A172 (cell line): ENCODE measurements around the gene FRY. TPM values are rescaled to one million over a fixed set of nuclear protein-coding genes. Genes with fewer than 3 reads are reported as not detected.
"Not testable (repeated sequence)": the region's sequence is repeated elsewhere in the genome, so short reads cannot be mapped to it uniquely, and the experiment has no call there.

ENCODE experiments used
- DNase-seq: peaks from one replicate; pipeline ENCODE4 v3.0.0-alpha.2; 2015; ENCODE audit warnings: low spot score
- total RNA-seq: library from RNA; depleted of rRNA; stranded (reverse); fragments of >200 nt; shearing (Covaris generic); gene quantifications from 2 replicates; pipeline ENCODE4 v1.2.3, GENCODE V29; 2014

FRY gene
- total RNA-seq, 1 experiment from 2014 or later, result 0.21 TPM

- DNase-seq, result no peak
Measured at GRCh38 chr13:32040689-32041088, 9.1 kb downstream of the FRY start.

DNA sequence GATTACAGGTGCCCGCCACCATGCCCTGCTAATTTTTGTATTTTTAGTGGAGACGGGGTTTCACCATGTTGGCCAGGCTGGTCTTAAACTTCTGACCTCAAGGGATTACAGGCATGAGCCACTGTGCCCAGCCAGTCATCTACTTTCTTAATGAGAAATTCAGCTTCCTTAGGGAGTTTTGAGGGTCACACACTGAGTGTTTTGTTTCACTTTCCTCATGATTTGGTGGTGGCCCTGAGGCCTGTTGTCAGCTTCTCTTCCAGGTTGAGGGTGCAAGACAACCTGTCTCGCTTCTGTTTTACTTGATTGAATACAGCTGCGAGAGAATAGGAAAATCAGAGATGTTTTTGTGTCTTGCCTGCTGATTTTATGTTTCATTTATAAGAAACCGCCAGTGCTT lies 9.9 kb downstream of the FRY start:
- DNase-seq, result no peak

GRCh38 chr13:32042551-32042950 lies 11.0 kb downstream of the FRY start:
- no peak for DNase-seq

DNA sequence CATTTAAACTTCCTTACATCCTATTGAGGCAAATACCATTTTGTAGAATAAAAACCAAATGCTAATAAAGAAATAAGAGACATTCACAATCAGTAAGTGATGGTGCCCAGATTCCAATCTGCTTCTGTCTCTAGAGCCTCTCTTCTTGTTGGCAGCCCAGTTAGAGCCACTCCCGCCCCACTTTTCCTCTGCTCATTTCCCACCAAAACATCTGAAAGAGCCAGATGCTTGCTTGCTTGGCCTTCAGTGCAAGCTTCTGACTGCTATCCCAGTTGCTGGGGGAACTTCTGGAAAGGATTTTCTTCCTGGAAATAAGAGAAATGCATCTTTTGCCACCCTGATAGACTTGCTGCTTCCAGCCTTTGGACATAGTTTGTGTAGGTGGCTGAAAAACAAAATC lies 12.9 kb downstream of the FRY start:
- no peak for DNase-seq

GRCh38 chr13:32045537-32045936 lies 14.0 kb downstream of the FRY start:
- no peak for DNase-seq

GRCh38 chr13:32045982-32046785 lies 14.6 kb downstream of the FRY start:
- DNase-seq, result no peak

GRCh38 chr13:32047088-32047487 lies 15.5 kb downstream of the FRY start:
- DNase-seq, result no peak

DNA sequence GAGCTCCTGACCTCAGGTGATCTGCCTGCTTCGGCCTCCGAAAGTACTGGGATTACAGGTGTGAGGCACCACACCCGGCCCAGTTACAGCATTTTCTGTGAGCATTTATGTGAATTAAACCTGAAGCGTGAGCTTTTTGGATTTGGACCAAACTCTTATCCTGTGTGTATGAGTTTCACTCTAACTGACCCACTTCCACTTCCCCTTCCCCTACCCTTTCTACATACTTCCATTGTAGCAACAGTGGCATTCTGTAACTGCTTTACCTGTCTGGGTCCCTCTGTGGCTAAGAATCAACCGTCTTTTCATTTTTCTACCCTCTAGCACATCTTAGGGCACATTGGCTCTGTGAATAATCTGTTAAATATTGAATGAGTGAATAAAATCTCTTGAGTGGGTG lies 16.2 kb downstream of the FRY start:
- no peak for DNase-seq

GRCh38 chr13:32048816-32049215 lies 17.2 kb downstream of the FRY start:
- DNase-seq, result peak; percentile 7

DNA sequence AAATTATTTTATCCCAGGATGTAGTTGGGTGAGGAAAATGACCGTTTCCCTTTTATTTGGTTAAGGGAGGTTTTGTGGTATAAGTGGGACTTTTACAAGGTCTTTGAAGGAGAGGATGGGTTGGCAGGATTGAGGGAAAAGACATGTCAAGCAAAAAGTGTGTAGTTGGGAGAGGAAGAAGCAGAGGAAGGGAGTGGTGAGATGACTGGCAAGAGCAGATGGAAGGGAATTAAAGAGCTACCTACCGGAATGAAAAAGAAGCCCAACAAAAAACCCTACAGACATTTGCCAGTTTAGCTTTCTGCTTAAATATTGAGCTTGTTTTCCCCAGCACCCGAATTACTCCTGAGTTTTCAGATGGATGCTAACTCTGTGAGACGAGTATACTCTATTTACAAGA lies 19.6 kb downstream of the FRY start:
- no peak for DNase-seq

DNA sequence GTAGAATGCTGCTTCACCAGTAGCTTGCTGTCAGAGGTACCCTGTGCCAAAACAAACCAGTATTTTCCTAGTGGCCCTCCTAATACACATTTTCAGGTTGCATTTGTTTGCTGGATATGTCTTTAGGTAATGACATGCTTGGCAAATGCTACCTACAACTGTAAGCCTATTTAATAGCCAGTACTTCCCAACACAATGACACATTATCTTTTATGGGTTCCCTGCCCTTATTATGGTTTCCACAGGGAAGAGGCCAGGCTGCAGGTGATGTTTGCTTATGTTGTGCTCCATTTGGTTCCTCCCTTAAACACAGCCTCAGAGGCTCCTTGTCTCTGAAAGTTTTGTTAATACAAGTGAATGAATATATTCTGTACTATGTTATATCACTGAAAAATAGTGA lies 24.7 kb downstream of the FRY start:
- no peak for DNase-seq

- not testable (repeated sequence) for DNase-seq
Measured at GRCh38 chr13:32057325-32057724, 25.8 kb downstream of the FRY start.

- DNase-seq, result no peak
Measured at GRCh38 chr13:32059511-32059984, 28.0 kb downstream of the FRY start.

GRCh38 chr13:32060401-32060878 lies 28.9 kb downstream of the FRY start:
- DNase-seq, result no peak

DNA sequence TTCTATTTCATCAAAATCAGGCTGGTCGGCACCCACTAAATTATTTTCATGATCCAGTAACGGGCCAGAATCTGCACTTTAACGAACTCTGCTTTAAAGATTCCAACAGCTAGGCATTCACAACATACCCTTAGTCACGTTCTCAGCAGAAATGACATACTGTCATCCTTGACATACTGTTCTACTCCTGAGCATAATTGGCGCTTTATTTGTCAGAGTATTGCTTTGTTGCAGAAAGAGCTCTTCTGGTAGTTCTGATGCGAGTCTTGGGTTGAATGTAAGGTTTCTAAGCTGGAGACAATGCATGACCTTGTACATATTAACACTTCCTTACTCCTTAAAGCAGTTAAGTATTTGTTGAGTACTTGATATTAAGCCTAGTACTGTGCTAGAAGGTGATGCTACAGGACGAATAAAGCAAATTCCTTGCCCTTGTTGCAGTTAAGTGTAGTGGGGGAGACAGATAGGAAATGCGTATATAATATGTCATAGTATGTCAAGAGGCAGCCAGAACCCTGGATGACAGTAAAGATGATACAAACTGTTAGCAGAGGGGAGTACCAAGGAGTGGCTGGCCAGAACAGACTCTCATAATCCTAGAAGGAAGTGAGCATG lies 32.2 kb downstream of the FRY start:
- no peak for DNase-seq

DNA sequence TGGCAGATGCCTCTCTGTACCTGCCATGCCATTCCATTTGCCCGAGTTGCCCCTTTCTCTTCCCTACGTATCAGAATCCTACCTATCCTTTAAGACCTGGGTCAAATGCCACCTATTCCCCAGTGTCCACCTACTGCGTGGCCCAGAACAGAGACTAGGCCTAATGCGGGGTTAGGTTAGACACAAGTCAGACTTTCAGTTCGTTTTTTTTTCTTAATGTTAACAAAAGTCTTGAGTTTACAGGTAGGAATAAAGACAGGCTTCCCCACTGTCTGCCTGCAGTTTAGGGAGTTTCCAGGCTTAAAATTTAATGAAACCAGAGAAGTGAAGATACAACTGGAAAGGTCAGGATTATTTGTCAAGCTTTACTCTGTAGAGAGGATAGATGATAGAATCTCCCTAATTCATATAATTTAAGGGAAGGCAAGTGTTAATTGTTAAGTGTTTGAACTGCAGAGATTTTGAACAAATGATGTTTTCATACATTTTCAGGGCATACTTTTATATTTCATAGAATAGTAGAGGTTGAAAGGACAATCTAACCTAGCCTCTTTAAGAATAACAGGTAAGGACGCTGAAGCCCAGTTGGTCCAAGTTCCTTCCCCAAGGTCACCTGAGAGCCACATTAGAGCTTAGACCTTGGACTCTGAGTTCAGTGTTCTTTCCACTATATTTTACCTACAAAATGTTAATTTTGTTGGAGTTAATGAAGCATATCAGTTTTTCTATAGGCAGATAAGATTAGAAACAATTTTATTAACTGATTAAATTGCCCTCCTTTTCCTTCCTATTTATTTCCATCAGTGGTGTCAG lies 35.8 kb downstream of the FRY start:
- no peak for DNase-seq

- DNase-seq, result no peak
Measured at GRCh38 chr13:32068255-32068654, 36.7 kb downstream of the FRY start.

GRCh38 chr13:32073180-32073864 lies 41.7 kb downstream of the FRY start:
- DNase-seq, result no peak

GRCh38 chr13:32075170-32075851 lies 43.7 kb downstream of the FRY start:
- no peak for DNase-seq

- DNase-seq, result no peak
Measured at GRCh38 chr13:32079587-32079986, 48.0 kb downstream of the FRY start.

DNA sequence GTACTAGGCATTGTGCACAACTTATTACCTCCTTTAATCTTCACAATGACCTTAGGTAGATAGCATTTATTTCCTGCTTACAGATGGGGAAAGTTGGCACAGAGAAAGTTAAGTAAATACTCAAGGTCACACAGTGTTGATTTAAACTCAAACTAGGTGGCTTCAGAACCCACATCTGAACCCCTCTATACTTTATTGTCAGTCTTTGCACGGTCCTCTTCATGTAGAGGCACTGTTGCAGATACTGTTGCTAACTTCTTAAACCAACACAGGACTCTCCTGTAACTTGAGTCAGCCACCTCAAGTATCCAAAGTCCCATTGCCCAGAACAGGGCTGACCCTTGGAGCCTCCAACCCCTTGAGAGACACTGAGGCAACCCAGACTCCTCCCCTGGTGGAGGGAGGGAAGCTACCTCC lies 48.8 kb downstream of the FRY start:
- DNase-seq, result no peak
